Frontal cortex (tissue), 4 donors: ENCODE measurements around the gene NDUFS6. TPM values are rescaled to one million over a fixed set of nuclear protein-coding genes. Genes with fewer than 3 reads are reported as not detected.
"Not testable (repeated sequence)": the region's sequence is repeated elsewhere in the genome, so short reads cannot be mapped to it uniquely, and the experiment has no call there.

Experiments used
- DNase-seq, 2 donors: peaks; one replicate each; pipeline ENCODE4 v3.0.0; 2012; ENCODE audit warnings: low spot score in 2 of 2
- FAIRE-seq: peaks from 2 replicates; lab custom pipeline; 2012; peaks lifted over from hg19 to GRCh38; lab: Jason Lieb, UNC
- total RNA-seq: library from RNA; depleted of rRNA; stranded (reverse); fragments of >200 nt; gene quantifications from one replicate; pipeline ENCODE4 v1.2.3, GENCODE V29; 2014
- donor health status: control.
- donor health status: control.
- donor health status: control.

NDUFS6 gene
- total RNA-seq, 1 donor from 2014 or later, result 13.5 TPM

GRCh38 chr5:1827886-1828397, 26.7 kb downstream of the NDUFS6 start:
- DNase-seq (no peak), FAIRE-seq (no peak)

GRCh38 chr5:1830571-1831228, 29.5 kb downstream of the NDUFS6 start:
- no peak for DNase-seq
- no peak for FAIRE-seq

GRCh38 chr5:1831257-1831656, 30.1 kb downstream of the NDUFS6 start:
- DNase-seq (no peak), FAIRE-seq (no peak)

- DNase-seq (no peak), FAIRE-seq (no peak)
Observed at GRCh38 chr5:1831677-1832313, 30.6 kb downstream of the NDUFS6 start.

GRCh38 chr5:1832511-1833250, 31.5 kb downstream of the NDUFS6 start:
- no peak for DNase-seq
- FAIRE-seq, result no peak

GRCh38 chr5:1833264-1834021, 32.2 kb downstream of the NDUFS6 start:
- DNase-seq (no peak), FAIRE-seq (no peak)

GRCh38 chr5:1834022-1834551, 32.9 kb downstream of the NDUFS6 start:
- FAIRE-seq (no peak), DNase-seq (no peak)

GRCh38 chr5:1834721-1835429, 33.7 kb downstream of the NDUFS6 start:
- DNase-seq, result no peak
- FAIRE-seq, result no peak

GRCh38 chr5:1835431-1835830, 34.2 kb downstream of the NDUFS6 start:
- DNase-seq, result no peak
- no peak for FAIRE-seq

GRCh38 chr5:1836176-1836890, 35.1 kb downstream of the NDUFS6 start:
- FAIRE-seq (no peak), DNase-seq (no peak)

GRCh38 chr5:1836891-1837880, 36.0 kb downstream of the NDUFS6 start:
- FAIRE-seq (no peak), DNase-seq (no peak)

GRCh38 chr5:1838013-1838412, 36.8 kb downstream of the NDUFS6 start:
- FAIRE-seq (no peak), DNase-seq (no peak)

- FAIRE-seq (no peak), DNase-seq (no peak)
Observed at GRCh38 chr5:1840071-1840547, 38.9 kb downstream of the NDUFS6 start.

GRCh38 chr5:1840741-1841521, 39.7 kb downstream of the NDUFS6 start:
- no peak for FAIRE-seq
- no peak for DNase-seq

GRCh38 chr5:1842004-1842819, 41.0 kb downstream of the NDUFS6 start:
- FAIRE-seq (no peak), DNase-seq (no peak)

GRCh38 chr5:1843761-1844160, 42.6 kb downstream of the NDUFS6 start:
- FAIRE-seq, DNase-seq: not testable (repeated sequence)
